Mesenchymal stem cell (in vitro differentiated cells and primary cell): ENCODE results near the gene NGF.

Experiments used
- DNase-seq: peaks from one replicate; pipeline ENCODE4 v3.0.0-alpha.2; 2013
- H2AFZ ChIP-seq: one replicate; pipeline ENCODE4 v1.6.1; 2013; ENCODE audit warnings: low read depth, mild to moderate bottlenecking, control low read depth, inconsistent platforms, low read length, moderate library complexity
- H2AK5ac ChIP-seq: 2 replicates; pipeline ENCODE4 v1.6.1; 2013; ENCODE audit warnings: low read length, moderate library complexity, mild to moderate bottlenecking, inconsistent platforms; ENCODE audit not compliant: severe bottlenecking
- H2BK120ac ChIP-seq: one replicate; pipeline ENCODE4 v1.6.1; 2013; ENCODE audit warnings: low read depth, mild to moderate bottlenecking, inconsistent platforms, low read length, moderate library complexity
- H2BK12ac ChIP-seq, 2 experiments: one replicate each; pipeline ENCODE4 v1.6.1; 2013; ENCODE audit warnings: inconsistent platforms in 2 of 2, low read length in 2 of 2, mild to moderate bottlenecking in 2 of 2, moderate library complexity in 2 of 2, control low read depth in 1 of 2
- H2BK15ac ChIP-seq: one replicate; pipeline ENCODE4 v1.6.1; 2013; ENCODE audit warnings: mild to moderate bottlenecking, low read depth, inconsistent platforms; ENCODE audit not compliant: poor library complexity, severe bottlenecking
- H2BK5ac ChIP-seq: 2 replicates; pipeline ENCODE4 v1.6.1; 2013; ENCODE audit warnings: low read depth, mild to moderate bottlenecking, low read length, control low read depth, inconsistent platforms; ENCODE audit not compliant: poor library complexity, severe bottlenecking
- H3K14ac ChIP-seq, 2 experiments: one replicate each; pipeline ENCODE4 v1.6.1; 2013; ENCODE audit warnings: inconsistent platforms in 2 of 2, low read length in 2 of 2, control low read depth in 1 of 2, mild to moderate bottlenecking in 1 of 2, moderate library complexity in 1 of 2
- H3K18ac ChIP-seq, 2 experiments: one replicate each; pipeline ENCODE4 v1.6.1; 2013; ENCODE audit warnings: inconsistent platforms in 2 of 2, low read length in 2 of 2, control low read depth in 1 of 2, low read depth in 1 of 2, mild to moderate bottlenecking in 1 of 2
- H3K23ac ChIP-seq, 2 experiments: one replicate each; pipeline ENCODE4 v1.6.1; 2013; ENCODE audit warnings: inconsistent platforms in 2 of 2, low read length in 2 of 2, mild to moderate bottlenecking in 2 of 2, moderate library complexity in 2 of 2, control low read depth in 1 of 2
- H3K27ac ChIP-seq: 2 replicates; pipeline ENCODE4 v1.5.1; 2013; ENCODE audit warnings: mild to moderate bottlenecking, moderate library complexity, low read length, control low read depth, inconsistent platforms; ENCODE audit not compliant: poor library complexity, severe bottlenecking
- H3K27me3 ChIP-seq, 2 experiments: 2 replicates each; pipeline versions ENCODE4 v1.6.1 to v1.7.0; 2013; ENCODE audit warnings: low read length in 2 of 2, mild to moderate bottlenecking in 2 of 2, moderate library complexity in 2 of 2, control low read depth in 1 of 2, inconsistent platforms in 1 of 2; ENCODE audit not compliant: control insufficient read depth in 1 of 2, insufficient read depth in 1 of 2
- H3K36me3 ChIP-seq, 2 experiments: 2 replicates each; pipeline versions ENCODE4 v1.6.1 to v1.7.0; 2013; ENCODE audit warnings: low read length in 2 of 2, control low read depth in 1 of 2, inconsistent platforms in 1 of 2, low read depth in 1 of 2, mild to moderate bottlenecking in 1 of 2; ENCODE audit not compliant: insufficient read depth in 2 of 2, control insufficient read depth in 1 of 2
- H3K4ac ChIP-seq, 2 experiments: one replicate each; pipeline ENCODE4 v1.6.1; 2013; ENCODE audit warnings: inconsistent platforms in 2 of 2, low read length in 2 of 2, mild to moderate bottlenecking in 2 of 2, moderate library complexity in 2 of 2, control low read depth in 1 of 2, low read depth in 1 of 2
- H3K4me1 ChIP-seq: 2 replicates; pipeline ENCODE4 v1.6.1; 2013; ENCODE audit warnings: low read depth, low read length, control low read depth; ENCODE audit not compliant: control insufficient read depth, insufficient read depth
- H3K4me2 ChIP-seq: 2 replicates; pipeline ENCODE4 v1.6.1; 2013; ENCODE audit warnings: low read length, mild to moderate bottlenecking, inconsistent platforms; ENCODE audit not compliant: poor library complexity, severe bottlenecking
- H3K4me3 ChIP-seq, 2 experiments: 2 replicates each; pipeline versions ENCODE4 v1.5.1 to v1.7.0; 2013; ENCODE audit warnings: low read length in 2 of 2, mild to moderate bottlenecking in 2 of 2, control low read depth in 1 of 2, low read depth in 1 of 2; ENCODE audit not compliant: insufficient read depth in 1 of 2
- H3K79me1 ChIP-seq: replicated peaks from 2 replicates; pipeline ENCODE4 v1.6.1; 2013; ENCODE audit warnings: mild to moderate bottlenecking, control low read depth, low read length, inconsistent platforms; ENCODE audit not compliant: poor library complexity, severe bottlenecking
- H3K9ac ChIP-seq: 2 replicates; pipeline ENCODE4 v1.7.0; 2013; ENCODE audit warnings: mild to moderate bottlenecking, low read length, moderate library complexity
- H3K9me3 ChIP-seq: 2 replicates; pipeline ENCODE4 v1.7.0; 2013; ENCODE audit warnings: mild to moderate bottlenecking, low read length; ENCODE audit not compliant: control insufficient read depth
- H4K8ac ChIP-seq: one replicate; pipeline ENCODE4 v1.6.1; 2013; ENCODE audit warnings: inconsistent platforms, mild to moderate bottlenecking, low read length, moderate library complexity
- H4K91ac ChIP-seq: one replicate; pipeline ENCODE4 v1.6.1; 2013; ENCODE audit warnings: mild to moderate bottlenecking, low read length, inconsistent platforms
- WGBS: methylation state at CpG from one replicate; pipeline ENCODE4 v1.1.7; 2013; ENCODE audit warnings: mixed read lengths; 5-methylcytosine and 5-hydroxymethylcytosine counted together

Gene NGF

GRCh38 chr1:115338457-115338820 lies 390 bp upstream of the NGF start:
- no peak overlapping the region for H4K91ac ChIP-seq
- DNase-seq, result no peak
- no peaks in the 10 kb centered on the region for H3K9me3 ChIP-seq
- no peak overlapping the region for H3K4ac ChIP-seq
- H3K23ac ChIP-seq, result no peak overlapping the region
- H3K79me1 ChIP-seq, result no peaks in the 10 kb centered on the region
- no peak overlapping the region for H2BK15ac ChIP-seq
- H3K36me3 ChIP-seq, result no peaks in the 10 kb centered on the region
- H2BK120ac ChIP-seq, result no peak overlapping the region
- no peak overlapping the region for H3K18ac ChIP-seq
- H3K14ac ChIP-seq, result no peak overlapping the region
- peaks cover 14% of the 10 kb centered on the region for H3K4me1 ChIP-seq
- peak overlapping the region; percentile 99 for H3K4me2 ChIP-seq
- WGBS, result 5% methylated on average over 25 of the region's 25 CpGs
- peaks cover 0 to 62% of the 10 kb centered on the region in 2 experiments for H3K27me3 ChIP-seq
- no peak overlapping the region for H2BK5ac ChIP-seq
- H4K8ac ChIP-seq, result no peak overlapping the region
- H2AK5ac ChIP-seq, result no peak overlapping the region
- H3K4me3 ChIP-seq, result peak overlapping the region in 1 of 2 experiments; percentile 93
- peak overlapping the region; percentile 85 for H3K9ac ChIP-seq
- H2BK12ac ChIP-seq, result no peak overlapping the region
- H3K27ac ChIP-seq, result no peak overlapping the region
- no peak overlapping the region for H2AFZ ChIP-seq

GRCh38 chr1:115337276-115337632 lies 795 bp downstream of the NGF start:
- peaks cover 0 to 57% of the 10 kb centered on the region in 2 experiments for H3K27me3 ChIP-seq
- peak overlapping the region in 1 of 2 experiments; percentile 75 for H2BK12ac ChIP-seq
- peak overlapping the region; percentile 0 for H2AFZ ChIP-seq
- peak overlapping the region; percentile 59 to 93 for H3K4me3 ChIP-seq
- H2BK120ac ChIP-seq, result no peak overlapping the region
- H3K36me3 ChIP-seq, result no peaks in the 10 kb centered on the region
- H3K4me2 ChIP-seq, result peak overlapping the region; percentile 99
- peak overlapping the region in 1 of 2 experiments; percentile 73 for H3K23ac ChIP-seq
- no peak overlapping the region for H2AK5ac ChIP-seq
- no peak overlapping the region for H3K4ac ChIP-seq
- no peaks in the 10 kb centered on the region for H3K9me3 ChIP-seq
- H3K9ac ChIP-seq, result peak overlapping the region; percentile 85
- peak overlapping the region in 1 of 2 experiments; percentile 0 for H3K18ac ChIP-seq
- H3K4me1 ChIP-seq, result peaks cover 14% of the 10 kb centered on the region
- no peak overlapping the region for H3K27ac ChIP-seq
- H2BK15ac ChIP-seq, result peak overlapping the region; percentile 34
- H4K8ac ChIP-seq, result no peak overlapping the region
- H2BK5ac ChIP-seq, result peak overlapping the region; percentile 58
- no peaks in the 10 kb centered on the region for H3K79me1 ChIP-seq
- H4K91ac ChIP-seq, result no peak overlapping the region
- no peak for DNase-seq
- WGBS, result 0% methylated on average over 14 of the region's 19 CpGs
- H3K14ac ChIP-seq, result peak overlapping the region in 1 of 2 experiments; percentile 66

- no peak overlapping the region for H2AK5ac ChIP-seq
- no peak overlapping the region for H4K91ac ChIP-seq
- peak overlapping the region in 1 of 2 experiments; percentile 93 for H3K4me3 ChIP-seq
- no peak overlapping the region for H3K27ac ChIP-seq
- no peak overlapping the region for H2BK120ac ChIP-seq
- H3K9ac ChIP-seq, result peak overlapping the region; percentile 85
- H3K18ac ChIP-seq, result no peak overlapping the region
- H3K4me1 ChIP-seq, result peaks cover 14% of the 10 kb centered on the region
- H2BK15ac ChIP-seq, result no peak overlapping the region
- no peaks in the 10 kb centered on the region for H3K79me1 ChIP-seq
- no peak overlapping the region for H2AFZ ChIP-seq
- H3K14ac ChIP-seq, result no peak overlapping the region
- H3K9me3 ChIP-seq, result no peaks in the 10 kb centered on the region
- no peak overlapping the region for H2BK12ac ChIP-seq
- H2BK5ac ChIP-seq, result no peak overlapping the region
- no peak for DNase-seq
- H3K23ac ChIP-seq, result peak overlapping the region in 1 of 2 experiments; percentile 43
- WGBS, result 63% methylated on average over 3 of the region's 3 CpGs
- no peak overlapping the region for H4K8ac ChIP-seq
- no peaks in the 10 kb centered on the region for H3K36me3 ChIP-seq
- H3K4me2 ChIP-seq, result no peak overlapping the region
- H3K4ac ChIP-seq, result no peak overlapping the region
- peaks cover 0 to 52% of the 10 kb centered on the region in 2 experiments for H3K27me3 ChIP-seq
Measured at GRCh38 chr1:115336741-115337140, 1.3 kb downstream of the NGF start.

GRCh38 chr1:115332813-115333608 lies 5.0 kb downstream of the NGF start:
- Histone ChIP-seq H3K23ac (no peak overlapping the region), H2BK15ac (no peak overlapping the region), H3K9ac (no peak overlapping the region), H2AK5ac (no peak overlapping the region), H2BK12ac (no peak overlapping the region), H4K8ac (no peak overlapping the region), H2BK5ac (no peak overlapping the region), H3K27me3 (peaks cover 0 to 20% of the 10 kb centered on the region in 2 experiments), H2AFZ (no peak overlapping the region), H3K4ac (no peak overlapping the region), H2BK120ac (no peak overlapping the region), H3K4me1 (peaks cover 10% of the 10 kb centered on the region), H3K4me3 (no peak overlapping the region), H3K4me2 (no peak overlapping the region), H3K27ac (no peak overlapping the region), H3K79me1 (no peaks in the 10 kb centered on the region), H3K9me3 (no peaks in the 10 kb centered on the region), H3K18ac (no peak overlapping the region), H4K91ac (no peak overlapping the region), H3K36me3 (no peaks in the 10 kb centered on the region), H3K14ac (no peak overlapping the region)
- 74% methylated on average over 7 of the region's 7 CpGs for WGBS
- peak; percentile 64 for DNase-seq
